Measurements from ENCODE around the gene DAND5.

DAND5 gene

DNA sequence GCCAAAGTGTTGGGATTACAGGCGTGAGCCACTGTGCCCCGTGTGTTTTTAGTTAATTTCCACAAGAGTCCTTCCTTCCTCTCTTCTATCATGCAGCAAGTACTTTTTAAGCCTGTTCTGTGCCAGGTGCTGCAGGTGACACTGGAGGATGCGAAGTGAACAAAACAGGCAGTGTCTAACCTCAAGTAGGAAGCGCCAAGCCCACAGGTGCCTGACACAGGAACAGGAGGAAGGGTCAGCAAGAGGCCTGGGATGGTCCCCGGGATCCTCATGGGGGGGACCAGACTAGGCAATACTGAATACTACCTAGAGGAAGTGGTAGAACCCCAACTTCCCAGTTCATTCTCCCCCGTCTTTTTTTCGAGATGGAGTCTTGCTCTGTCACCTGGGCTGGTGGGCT lies 32.8 kb upstream of the DAND5 start:
- H3K27ac ChIP-seq (ENCODE audit: poor library complexity, severe bottlenecking), result no peak overlapping the region
- TF ChIP-seq, protein P1, sequence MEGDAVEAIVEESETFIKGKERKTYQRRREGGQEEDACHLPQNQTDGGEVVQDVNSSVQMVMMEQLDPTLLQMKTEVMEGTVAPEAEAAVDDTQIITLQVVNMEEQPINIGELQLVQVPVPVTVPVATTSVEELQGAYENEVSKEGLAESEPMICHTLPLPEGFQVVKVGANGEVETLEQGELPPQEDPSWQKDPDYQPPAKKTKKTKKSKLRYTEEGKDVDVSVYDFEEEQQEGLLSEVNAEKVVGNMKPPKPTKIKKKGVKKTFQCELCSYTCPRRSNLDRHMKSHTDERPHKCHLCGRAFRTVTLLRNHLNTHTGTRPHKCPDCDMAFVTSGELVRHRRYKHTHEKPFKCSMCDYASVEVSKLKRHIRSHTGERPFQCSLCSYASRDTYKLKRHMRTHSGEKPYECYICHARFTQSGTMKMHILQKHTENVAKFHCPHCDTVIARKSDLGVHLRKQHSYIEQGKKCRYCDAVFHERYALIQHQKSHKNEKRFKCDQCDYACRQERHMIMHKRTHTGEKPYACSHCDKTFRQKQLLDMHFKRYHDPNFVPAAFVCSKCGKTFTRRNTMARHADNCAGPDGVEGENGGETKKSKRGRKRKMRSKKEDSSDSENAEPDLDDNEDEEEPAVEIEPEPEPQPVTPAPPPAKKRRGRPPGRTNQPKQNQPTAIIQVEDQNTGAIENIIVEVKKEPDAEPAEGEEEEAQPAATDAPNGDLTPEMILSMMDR (IDR thresholded peaks at IDR 0.05; ENCODE audit: poor library complexity, severe bottlenecking), result no peak
- H3K27me3 ChIP-seq (ENCODE audit: insufficient read depth, poor library complexity, severe bottlenecking), result no peaks in the 10 kb centered on the region
- H3K4me3 ChIP-seq (ENCODE audit: severe bottlenecking), result no peak overlapping the region
- H3K9me3 ChIP-seq (ENCODE audit: severe bottlenecking), result no peaks in the 10 kb centered on the region
- peaks cover 18% of the 10 kb centered on the region for H3K4me1 ChIP-seq (ENCODE audit: insufficient read depth, poor library complexity, severe bottlenecking)
- peaks cover 34% of the 10 kb centered on the region for H3K36me3 ChIP-seq (ENCODE audit: low read depth)
- ATAC-seq (ENCODE audit: low read depth) (no peak), DNase-seq (ENCODE audit: low spot score) (no peak)

DNA sequence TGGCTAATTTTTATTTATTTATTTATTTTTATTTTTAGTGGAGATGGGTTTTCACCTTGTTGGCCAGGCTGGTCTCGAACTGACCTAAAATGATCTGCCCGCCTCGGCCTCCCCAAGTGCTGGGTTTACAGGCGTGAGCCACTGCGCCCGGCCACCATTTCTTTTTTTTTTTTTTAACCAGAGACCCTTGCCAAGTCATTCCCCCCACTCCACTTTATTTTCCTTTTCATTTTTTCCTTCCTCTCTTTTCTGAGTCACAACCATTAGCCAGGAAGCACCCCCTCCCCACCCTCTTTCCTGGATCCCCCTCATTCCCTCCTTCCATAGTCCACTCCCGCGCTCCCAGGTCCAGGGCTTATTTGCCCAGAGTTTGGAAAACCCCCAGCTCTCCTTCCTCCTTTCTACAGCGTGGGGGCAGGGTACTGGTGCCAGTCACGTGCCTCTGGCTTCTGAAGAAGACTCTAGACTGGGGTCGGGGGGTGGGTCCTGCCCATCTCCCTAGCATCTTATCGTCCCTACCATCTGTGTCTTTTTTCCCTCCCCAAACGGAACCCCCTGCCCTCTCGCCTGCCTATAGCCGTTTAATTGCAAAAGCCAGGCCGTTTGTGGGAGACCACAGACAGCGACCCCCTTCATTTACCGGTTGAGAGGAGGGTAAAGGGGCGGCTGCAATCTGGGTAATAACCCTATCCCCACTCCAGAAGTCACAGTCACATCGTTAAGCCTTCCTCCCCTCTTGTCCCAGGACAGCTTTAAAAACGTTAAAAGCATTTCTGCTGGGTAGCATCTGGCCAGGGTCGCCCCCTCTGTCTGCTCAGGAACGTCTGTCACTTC lies 32.1 kb upstream of the DAND5 start:
- Histone ChIP-seq H3K9me3 (ENCODE audit: severe bottlenecking) (no peaks in the 10 kb centered on the region), H3K27ac (ENCODE audit: poor library complexity, severe bottlenecking) (peak overlapping the region; percentile 88), H3K4me1 (ENCODE audit: insufficient read depth, poor library complexity, severe bottlenecking) (peaks cover 18% of the 10 kb centered on the region), H3K4me3 (ENCODE audit: severe bottlenecking) (peak overlapping the region; percentile 94), H3K27me3 (ENCODE audit: insufficient read depth, poor library complexity, severe bottlenecking) (no peaks in the 10 kb centered on the region), H3K36me3 (ENCODE audit: low read depth) (peaks cover 38% of the 10 kb centered on the region)
- ATAC-seq (ENCODE audit: low read depth) (no peak), DNase-seq (ENCODE audit: low spot score) (no peak)
- TF ChIP-seq, protein P1 (IDR thresholded peaks at IDR 0.05; ENCODE audit: poor library complexity, severe bottlenecking), result no peak

DNA sequence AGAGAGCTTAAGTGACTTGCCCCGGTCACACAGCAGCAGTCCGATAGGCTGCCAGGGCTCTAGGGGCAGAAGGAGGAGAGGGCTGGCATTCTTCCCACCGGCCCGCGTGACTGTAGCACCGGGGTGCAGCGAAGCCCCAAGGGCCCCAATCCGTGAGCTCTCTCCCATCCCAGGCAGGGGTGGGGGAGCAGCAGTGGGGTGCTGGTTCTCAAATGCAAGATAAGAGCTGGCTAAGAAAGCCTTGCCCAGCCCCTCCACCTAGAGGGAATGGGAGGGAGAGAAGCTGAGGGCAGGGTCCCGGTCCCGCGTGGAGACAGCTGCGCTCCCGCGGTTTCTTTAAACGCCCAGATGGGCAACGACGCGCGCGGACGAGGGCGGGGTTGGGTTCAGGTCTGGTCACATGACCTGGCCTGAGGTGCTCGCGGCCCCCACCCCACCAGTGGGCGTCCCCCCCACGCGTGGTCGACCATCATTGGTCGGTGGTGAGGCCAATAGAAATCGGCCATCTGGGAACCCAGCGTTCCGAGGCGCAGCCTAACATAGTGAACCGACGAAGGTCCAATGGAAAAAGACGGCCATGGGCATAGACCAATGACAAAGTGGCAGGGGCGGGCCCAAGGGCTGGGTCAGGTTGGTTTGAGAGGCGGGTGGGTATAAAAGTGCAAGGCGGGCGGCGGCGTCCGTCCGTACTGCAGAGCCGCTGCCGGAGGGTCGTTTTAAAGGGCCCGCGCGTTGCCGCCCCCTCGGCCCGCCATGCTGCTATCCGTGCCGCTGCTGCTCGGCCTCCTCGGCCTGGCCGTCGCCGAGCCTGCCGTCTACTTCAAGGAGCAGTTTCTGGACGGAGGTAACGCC lies 31.2 kb upstream of the DAND5 start, which contains the start of gene CALR:
TSS of gene CALR (plus strand) at position 683 of the 852 bp plus-strand sequence. CDS start at position 754, 71 bp downstream.
- DNase-seq (ENCODE audit: low spot score) (peak; percentile 99), ATAC-seq (ENCODE audit: low read depth) (peak; percentile 92)
- Histone ChIP-seq H3K27me3 (ENCODE audit: insufficient read depth, poor library complexity, severe bottlenecking) (no peaks in the 10 kb centered on the region), H3K4me3 (ENCODE audit: severe bottlenecking) (peak within 1 kb of the TSS; percentile 94), H3K4me1 (ENCODE audit: insufficient read depth, poor library complexity, severe bottlenecking) (peaks cover 18% of the 10 kb centered on the region), H3K36me3 (ENCODE audit: low read depth) (peaks cover 46% of the 10 kb centered on the region), H3K27ac (ENCODE audit: poor library complexity, severe bottlenecking) (peak within 1 kb of the TSS; percentile 88), H3K9me3 (ENCODE audit: severe bottlenecking) (no peaks in the 10 kb centered on the region)
- TF ChIP-seq, protein P1 (IDR thresholded peaks at IDR 0.05; ENCODE audit: poor library complexity, severe bottlenecking), result no peak

DNA sequence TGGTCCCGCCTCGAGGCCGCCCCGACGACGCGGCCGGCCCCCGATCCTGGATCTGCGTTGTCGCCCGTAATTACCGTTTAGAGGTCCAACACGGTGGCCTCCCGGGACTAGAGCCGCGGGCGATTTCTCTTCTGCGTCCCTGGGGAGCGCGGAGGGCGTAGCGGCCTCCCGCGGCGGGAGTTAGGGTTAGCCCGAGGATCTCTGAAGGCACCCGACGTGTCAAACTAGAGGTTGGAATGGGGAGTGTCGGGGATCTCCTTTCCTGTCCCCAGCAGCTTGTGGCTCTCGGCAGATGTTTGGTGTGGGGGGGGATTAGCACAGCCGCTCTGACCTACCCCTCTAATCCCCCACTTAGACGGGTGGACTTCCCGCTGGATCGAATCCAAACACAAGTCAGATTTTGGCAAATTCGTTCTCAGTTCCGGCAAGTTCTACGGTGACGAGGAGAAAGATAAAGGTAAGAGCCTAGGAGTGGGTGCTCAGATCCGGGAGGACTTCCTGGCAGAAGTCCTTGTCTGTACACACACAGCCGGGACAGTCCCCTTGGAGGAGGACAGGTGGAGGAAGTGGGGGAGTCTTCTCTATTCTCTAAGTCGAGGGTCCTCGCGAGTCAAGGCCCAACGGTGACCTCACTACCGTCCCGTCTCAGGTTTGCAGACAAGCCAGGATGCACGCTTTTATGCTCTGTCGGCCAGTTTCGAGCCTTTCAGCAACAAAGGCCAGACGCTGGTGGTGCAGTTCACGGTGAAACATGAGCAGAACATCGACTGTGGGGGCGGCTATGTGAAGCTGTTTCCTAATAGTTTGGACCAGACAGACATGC lies 30.4 kb upstream of the DAND5 start:
- Histone ChIP-seq H3K36me3 (ENCODE audit: low read depth) (peaks cover 53% of the 10 kb centered on the region), H3K4me3 (ENCODE audit: severe bottlenecking) (peak overlapping the region; percentile 94), H3K27me3 (ENCODE audit: insufficient read depth, poor library complexity, severe bottlenecking) (no peaks in the 10 kb centered on the region), H3K27ac (ENCODE audit: poor library complexity, severe bottlenecking) (peak overlapping the region; percentile 88), H3K4me1 (ENCODE audit: insufficient read depth, poor library complexity, severe bottlenecking) (peaks cover 15% of the 10 kb centered on the region), H3K9me3 (ENCODE audit: severe bottlenecking) (no peaks in the 10 kb centered on the region)
- DNase-seq (ENCODE audit: low spot score) (no peak), ATAC-seq (ENCODE audit: low read depth) (no peak)
- TF ChIP-seq, protein P1 (IDR thresholded peaks at IDR 0.05; ENCODE audit: poor library complexity, severe bottlenecking), result no peak
